Endothelial cell of umbilical vein (primary cell): Measurements from ENCODE around the gene B4GALT6. TPM values are rescaled to one million over a fixed set of nuclear protein-coding genes. Genes with fewer than 3 reads are reported as not detected.

Experiments used
- BruUV-seq: library from RNA; stranded (reverse); fragments of 400-500 nt; replicated peaks from 2 replicates; lab custom pipeline; 2021; lab: Mats Ljungman, UMichigan
- CTCF ChIA-PET: fragments of 300-600, 350-600 bp; sonication (Branson Sonifier 250); formaldehyde crosslinking; loops from one replicate; lab custom pipeline; 2021; ENCODE audit warnings: antibody characterized with exemption, inconsistent platforms; lab: Charles Lee
- POLR2A ChIA-PET: fragments of 300-600, 350-600 bp; sonication (Branson Sonifier 250); formaldehyde crosslinking; loops from one replicate; lab custom pipeline; 2021; ENCODE audit warnings: antibody characterized with exemption, inconsistent platforms; lab: Charles Lee
- DNase-seq: peaks from one replicate; pipeline ENCODE4 v3.0.0-alpha.2; 2011; ENCODE audit warnings: low read depth, low spot score
- FAIRE-seq: peaks from 2 replicates; lab custom pipeline; 2011; peaks lifted over from hg19 to GRCh38; lab: Jason Lieb, UNC
- H2AFZ ChIP-seq: 2 replicates; pipeline ENCODE4 v1.6.0; 2012; ENCODE audit warnings: low read depth, low read length, control low read depth, inconsistent platforms
- H3K27ac ChIP-seq: 2 replicates; pipeline ENCODE4 v1.5.1; 2011; ENCODE audit warnings: low read depth, mild to moderate bottlenecking, control low read depth, low read length, moderate library complexity; ENCODE audit not compliant: insufficient read depth
- H3K27me3 ChIP-seq, 2 experiments: 2 replicates each; pipeline versions ENCODE4 v1.6.0 to v1.6.1; 2011; ENCODE audit warnings: low read length in 2 of 2, mixed read lengths in 1 of 2; ENCODE audit not compliant: control insufficient read depth in 2 of 2, insufficient read depth in 2 of 2
- H3K36me3 ChIP-seq, 2 experiments: 2 replicates in 1 of 2; 3 replicates in 1 of 2; pipeline ENCODE4 v1.5.1; 2011; ENCODE audit warnings: low read length in 2 of 2, mild to moderate bottlenecking in 1 of 2, moderate library complexity in 1 of 2; ENCODE audit not compliant: control insufficient read depth in 2 of 2, insufficient read depth in 2 of 2; ENCODE audit errors: extremely low read depth in 1 of 2
- H3K4me1 ChIP-seq: 3 replicates; pipeline ENCODE4 v1.5.1; 2011; ENCODE audit warnings: mild to moderate bottlenecking, low read length; ENCODE audit not compliant: control insufficient read depth, insufficient read depth; ENCODE audit errors: extremely low read depth
- H3K4me2 ChIP-seq: 2 replicates; pipeline ENCODE4 v1.6.1; 2011; ENCODE audit warnings: low read length, control low read depth, mixed read lengths; ENCODE audit not compliant: insufficient read depth
- H3K4me3 ChIP-seq, 3 experiments: fragments of 200-600 bp in 1 of 3; sonication (generic), shearing (Covaris generic) in 1 of 3; replicated peaks in 1 of 3; 2 replicates each; pipeline ENCODE4 v1.5.1; 2011 to 2016; ENCODE audit warnings: control low read depth in 3 of 3, low read length in 3 of 3, mild to moderate bottlenecking in 2 of 3, inconsistent platforms in 1 of 3, low read depth in 1 of 3, moderate library complexity in 1 of 3; ENCODE audit not compliant: insufficient read depth in 1 of 3
- H3K79me2 ChIP-seq: 2 replicates; pipeline ENCODE4 v1.6.0; 2012; ENCODE audit warnings: low read length, inconsistent platforms; ENCODE audit not compliant: control insufficient read depth, insufficient read depth
- H3K9ac ChIP-seq: replicated peaks from 2 replicates; pipeline ENCODE3; 2011; ENCODE audit warnings: low read length, control low read depth; ENCODE audit not compliant: insufficient read depth; ENCODE audit errors: extremely low read depth
- H3K9me1 ChIP-seq: replicated peaks from 3 replicates; pipeline ENCODE4 v1.6.0; 2011; ENCODE audit warnings: mild to moderate bottlenecking, low read length; ENCODE audit not compliant: control insufficient read depth, insufficient read depth; ENCODE audit errors: extremely low read depth
- H3K9me3 ChIP-seq: replicated peaks from 2 replicates; pipeline ENCODE4 v1.5.1; 2012; ENCODE audit warnings: low read length, inconsistent platforms; ENCODE audit not compliant: control insufficient read depth, insufficient read depth
- H4K20me1 ChIP-seq: replicated peaks from 2 replicates; pipeline ENCODE3; 2011; ENCODE audit warnings: mild to moderate bottlenecking, low read length; ENCODE audit not compliant: control insufficient read depth, insufficient read depth; ENCODE audit errors: extremely low read depth
- EZH2 ChIP-seq: IDR thresholded peaks from 2 replicates; pipeline ENCODE4 v1.6.1; 2012; ENCODE audit warnings: borderline replicate concordance, low read depth, mild to moderate bottlenecking, moderate library complexity, low read length, inconsistent platforms; ENCODE audit not compliant: severe bottlenecking
- FOS ChIP-seq: IDR thresholded peaks from 2 replicates; pipeline ENCODE4 v1.6.1; 2011; ENCODE audit warnings: mild to moderate bottlenecking, low read length, moderate library complexity, borderline replicate concordance; ENCODE audit not compliant: insufficient read depth
- GATA2 ChIP-seq: IDR thresholded peaks from 2 replicates; pipeline ENCODE4 v1.7.0; 2011; ENCODE audit warnings: low read depth, mild to moderate bottlenecking, moderate library complexity, mixed read lengths, low read length; ENCODE audit not compliant: insufficient read length, insufficient read depth
- JUN ChIP-seq: IDR thresholded peaks from 2 replicates; pipeline ENCODE4 v1.6.1; 2011; ENCODE audit warnings: borderline replicate concordance, low read depth; ENCODE audit not compliant: insufficient read length, insufficient read depth
- MAX ChIP-seq: IDR thresholded peaks from 2 replicates; pipeline ENCODE4 v1.6.1; 2011; ENCODE audit not compliant: insufficient read depth, insufficient read length
- MYC ChIP-seq: IDR thresholded peaks from one replicate; pipeline ENCODE4 v1.6.1; 2011; ENCODE audit warnings: mild to moderate bottlenecking, low read depth, low read length
- POLR2A ChIP-seq: IDR thresholded peaks from 2 replicates; pipeline ENCODE4 v1.6.1; 2012; ENCODE audit warnings: low read depth, mild to moderate bottlenecking, control low read depth, low read length
- POLR2AphosphoS5 ChIP-seq: IDR thresholded peaks from 2 replicates; pipeline ENCODE4 v1.6.1; 2012; ENCODE audit warnings: low read depth, mild to moderate bottlenecking, control low read depth, low read length, moderate library complexity; ENCODE audit not compliant: insufficient read depth
- dilution Hi-C: fragments of 300-500 bp; cut with MboI; formaldehyde crosslinking; loops from one replicate; pipeline ENCODE4 v1.15.0; 2019; ENCODE audit warnings: low sequenced_read_pairs; ENCODE audit not compliant: extremely low pct_ligation_motif_present
- intact Hi-C: fragments of 100-400 bp; cut with micrococcal nuclease; formaldehyde crosslinking; loops from one replicate; pipeline ENCODE4 v1.10.0; 2022
- polyA plus RNA-seq, 4 experiments: library from polyadenylated mRNA; depleted of rRNA in 3 of 4; stranded (reverse) in 3 of 4; unstranded in 1 of 4; fragments of >200 nt; gene quantifications; 2 replicates each; pipeline versions ENCODE4 v1.2.1 to v1.2.3, GENCODE V29; 2011 to 2012; ENCODE audit warnings: missing spikeins in 1 of 4
- total RNA-seq: library from RNA; stranded (reverse); gene quantifications from 2 replicates; pipeline ENCODE4 v1.2.3, GENCODE V29; 2021
- TF ChIP-seq, protein P1 (sequence below), 2 donors: IDR thresholded peaks; 1 replicate in 1 of 2; 2 replicates in 1 of 2; pipeline ENCODE4 v1.5.1; 2011; ENCODE audit warnings: low read length in 2 of 2, mild to moderate bottlenecking in 2 of 2, moderate library complexity in 2 of 2, control low read depth in 1 of 2, inconsistent platforms in 1 of 2, low read depth in 1 of 2; ENCODE audit not compliant: insufficient read depth in 1 of 2; ENCODE audit errors: extremely low read depth in 1 of 2

B4GALT6 gene
- total and polyA plus RNA-seq, 2 donors (not counting 3 experiments of a cell fraction or from before 2014, with no cell fraction given) = 3.9 to 24.2 TPM

GRCh38 chr18:31722369-31722957, 38.1 kb upstream of the B4GALT6 start:
- H3K4me3 ChIP-seq = no peak overlapping the region
- peaks cover 2% of the 10 kb centered on the region for H3K4me1 ChIP-seq
- FAIRE-seq = peak; percentile 94
- H2AFZ ChIP-seq = no peak overlapping the region
- no peak overlapping the region for H3K27ac ChIP-seq
- H3K79me2 ChIP-seq = no peaks in the 10 kb centered on the region
- BruUV-seq = no TSS peak
- H4K20me1 ChIP-seq = no peaks in the 10 kb centered on the region
- no peak overlapping the region for H3K9ac ChIP-seq
- no peaks in the 10 kb centered on the region for H3K36me3 ChIP-seq
- TF ChIP-seq MAX (no peak), EZH2 (peak; percentile 26)
- TF ChIP-seq, protein P1, sequence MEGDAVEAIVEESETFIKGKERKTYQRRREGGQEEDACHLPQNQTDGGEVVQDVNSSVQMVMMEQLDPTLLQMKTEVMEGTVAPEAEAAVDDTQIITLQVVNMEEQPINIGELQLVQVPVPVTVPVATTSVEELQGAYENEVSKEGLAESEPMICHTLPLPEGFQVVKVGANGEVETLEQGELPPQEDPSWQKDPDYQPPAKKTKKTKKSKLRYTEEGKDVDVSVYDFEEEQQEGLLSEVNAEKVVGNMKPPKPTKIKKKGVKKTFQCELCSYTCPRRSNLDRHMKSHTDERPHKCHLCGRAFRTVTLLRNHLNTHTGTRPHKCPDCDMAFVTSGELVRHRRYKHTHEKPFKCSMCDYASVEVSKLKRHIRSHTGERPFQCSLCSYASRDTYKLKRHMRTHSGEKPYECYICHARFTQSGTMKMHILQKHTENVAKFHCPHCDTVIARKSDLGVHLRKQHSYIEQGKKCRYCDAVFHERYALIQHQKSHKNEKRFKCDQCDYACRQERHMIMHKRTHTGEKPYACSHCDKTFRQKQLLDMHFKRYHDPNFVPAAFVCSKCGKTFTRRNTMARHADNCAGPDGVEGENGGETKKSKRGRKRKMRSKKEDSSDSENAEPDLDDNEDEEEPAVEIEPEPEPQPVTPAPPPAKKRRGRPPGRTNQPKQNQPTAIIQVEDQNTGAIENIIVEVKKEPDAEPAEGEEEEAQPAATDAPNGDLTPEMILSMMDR (IDR thresholded peaks at IDR 0.05; ENCODE audit: extremely low read depth in 1 of 2, insufficient read depth in 1 of 2, low read depth in 1 of 2, low read length in 2 of 2) = peak; percentile 84 to 87
- ChIA-PET CTCF (interaction anchor here (0.6 to 5.9 kb wide), 24 partner anchors 8 to 350 kb away, joined by 3 to 148 read pairs (median 4); no protein-coding TSS in a partner anchor), POLR2A (no interaction called here)
- H3K4me2 ChIP-seq = no peak overlapping the region
- no peaks in the 10 kb centered on the region for H3K9me1 ChIP-seq
- H3K9me3 ChIP-seq = no peaks in the 10 kb centered on the region
- peak; percentile 80 for DNase-seq
- intact Hi-C loops (loop anchor here (1.0 to 5.0 kb wide), 5 partner anchors 38 to 235 kb away; partner anchors contain the start of gene B4GALT6), dilution Hi-C loops (no loop called here)
- peaks cover 18 to 19% of the 10 kb centered on the region in 2 experiments for H3K27me3 ChIP-seq

DNA sequence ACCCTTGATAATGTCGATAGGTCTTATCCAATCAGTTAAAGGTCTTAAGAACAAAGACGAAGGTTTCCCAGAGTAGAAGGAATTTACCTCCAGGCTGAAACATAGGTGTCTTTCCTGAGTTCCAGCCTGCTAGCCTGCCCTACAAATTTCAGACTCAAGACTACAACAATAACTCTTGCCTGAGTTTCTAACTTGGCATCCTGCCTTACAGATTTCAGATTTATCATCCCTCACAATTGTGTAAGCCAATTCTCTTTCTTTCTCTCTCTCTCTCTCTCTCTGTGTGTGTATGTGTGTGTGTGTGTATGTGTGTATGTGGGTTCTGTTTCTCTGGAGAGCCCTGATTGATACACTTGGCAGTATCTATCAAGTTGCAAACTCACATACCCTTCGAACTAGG, 37.2 kb upstream of the B4GALT6 start:
- no peak overlapping the region for H3K4me3 ChIP-seq
- TF ChIP-seq GATA2 (no peak), EZH2 (no peak), POLR2A (no peak), POLR2AphosphoS5 (no peak), MAX (no peak), FOS (no peak), JUN (no peak), MYC (no peak)
- TF ChIP-seq, protein P1 (IDR thresholded peaks at IDR 0.05; ENCODE audit: extremely low read depth in 1 of 2, insufficient read depth in 1 of 2, low read depth in 1 of 2, low read length in 2 of 2) = no peak
- no peak overlapping the region for H3K4me2 ChIP-seq
- peaks cover 15% of the 10 kb centered on the region in 2 experiments for H3K27me3 ChIP-seq
- no peaks in the 10 kb centered on the region for H3K9me3 ChIP-seq
- intact Hi-C loops = loop anchor here (5.0 kb wide), 2 partner anchors 96 to 236 kb away; no protein-coding TSS in a partner anchor
- H4K20me1 ChIP-seq = no peaks in the 10 kb centered on the region
- no peaks in the 10 kb centered on the region for H3K36me3 ChIP-seq
- no peaks in the 10 kb centered on the region for H3K9me1 ChIP-seq
- H2AFZ ChIP-seq = no peak overlapping the region
- dilution Hi-C loops = no loop called here
- FAIRE-seq (no peak), DNase-seq (no peak)
- H3K27ac ChIP-seq = no peak overlapping the region
- ChIA-PET CTCF (interaction anchor here (1.0 to 5.9 kb wide), 13 partner anchors 11 to 351 kb away, joined by 3 to 148 read pairs (median 5); no protein-coding TSS in a partner anchor), POLR2A (no interaction called here)
- BruUV-seq = no TSS peak
- H3K4me1 ChIP-seq = peaks cover 2% of the 10 kb centered on the region
- no peak overlapping the region for H3K9ac ChIP-seq
- no peaks in the 10 kb centered on the region for H3K79me2 ChIP-seq
